MCF 10A (cell line): ENCODE data around the gene IL1F10. TPM values are rescaled to one million over a fixed set of nuclear protein-coding genes. Genes with fewer than 3 reads are reported as not detected.

Experiments
- BruUV-seq: library from RNA; stranded (reverse); fragments of 400-500 nt; replicated peaks from 2 replicates; lab custom pipeline; 2021; lab: Mats Ljungman, UMichigan
- CTCF ChIA-PET: fragments of 300-600 bp; sonication (Branson Sonifier 250); formaldehyde crosslinking; extraction: SDS; loops from one replicate; lab custom pipeline; 2021; ENCODE audit warnings: antibody characterized with exemption, inconsistent platforms; lab: Yijun Ruan, JAX
- POLR2A ChIA-PET: fragments of 300-600, 350-650 bp; sonication (Branson Sonifier 250); formaldehyde crosslinking; extraction: SDS; loops from one replicate; lab custom pipeline; 2020; ENCODE audit warnings: antibody characterized with exemption, inconsistent platforms; lab: Yijun Ruan, JAX
- DNase-seq: peaks from one replicate; pipeline ENCODE4 v3.0.0-alpha.2; 2018; ENCODE audit not compliant: unreplicated experiment
- H3K27ac Mint-ChIP-seq: one replicate; pipeline ENCODE4 v1.8.0; 2022; ENCODE audit warnings: mild to moderate bottlenecking, low read depth, mixed read lengths; ENCODE audit not compliant: unreplicated experiment
- H3K27me3 Mint-ChIP-seq: one replicate; pipeline ENCODE4 v1.8.0; 2022; ENCODE audit warnings: mixed read lengths; ENCODE audit not compliant: insufficient read depth, unreplicated experiment
- H3K36me3 Mint-ChIP-seq: one replicate; pipeline ENCODE4 v1.8.0; 2022; ENCODE audit warnings: mild to moderate bottlenecking, moderate library complexity, mixed read lengths; ENCODE audit not compliant: insufficient read depth, unreplicated experiment
- H3K4me1 Mint-ChIP-seq: one replicate; pipeline ENCODE4 v1.8.0; 2022; ENCODE audit warnings: mixed read lengths; ENCODE audit not compliant: insufficient read depth, unreplicated experiment
- H3K4me3 Mint-ChIP-seq: one replicate; pipeline ENCODE4 v1.8.0; 2022; ENCODE audit warnings: mild to moderate bottlenecking, moderate library complexity, mixed read lengths; ENCODE audit not compliant: unreplicated experiment
- H3K9me3 Mint-ChIP-seq: one replicate; pipeline ENCODE4 v1.8.0; 2022; ENCODE audit warnings: mixed read lengths; ENCODE audit not compliant: unreplicated experiment
- CTCF ChIP-seq: fragments of 200-600 bp; IDR thresholded peaks from one replicate; pipeline ENCODE4 v1.8.0; 2022; ENCODE audit warnings: antibody characterized with exemption, mild to moderate bottlenecking; ENCODE audit not compliant: unreplicated experiment
- intact Hi-C: fragments of 100-400 bp; cut with micrococcal nuclease; formaldehyde crosslinking; loops from 2 replicates; pipeline ENCODE4 v1.14.1; 2022
- total RNA-seq: library from RNA; stranded (reverse); gene quantifications from 2 replicates; pipeline ENCODE4 v1.2.3, GENCODE V29; 2022

IL1F10 gene
- total RNA-seq, 1 experiment from 2014 or later = not detected

GRCh38 chr2:113075600-113075999 lies 7.8 kb downstream of the IL1F10 start:
- no peak for TF ChIP-seq CTCF
- intact Hi-C loops = no loop called here
- Mint-ChIP-seq H3K27ac (no peak overlapping the region), H3K4me1 (peaks cover 33% of the 10 kb centered on the region), H3K4me3 (no peak overlapping the region), H3K9me3 (no peaks in the 10 kb centered on the region), H3K36me3 (no peaks in the 10 kb centered on the region), H3K27me3 (no peaks in the 10 kb centered on the region)
- BruUV-seq = no TSS peak
- no peak for DNase-seq
- POLR2A ChIA-PET = no interaction called here
- CTCF ChIA-PET = interaction anchor here (1.5 to 12.2 kb wide), 3 partner anchors 10 to 125 kb away, joined by 5 to 267 read pairs (median 198); no protein-coding TSS in a partner anchor

- Mint-ChIP-seq H3K4me1 (peaks cover 34% of the 10 kb centered on the region), H3K27ac (peak overlapping the region; percentile 88)
- CTCF ChIA-PET = interaction anchor here (0.6 to 12.2 kb wide), 9 partner anchors 9 to 336 kb away, joined by 3 to 267 read pairs (median 4); partner anchors contain the start of gene IL36RN
Observed at GRCh38 chr2:113076954-113077669, 9.3 kb downstream of the IL1F10 start.

GRCh38 chr2:113077921-113078320 lies 10.2 kb downstream of the IL1F10 start:
- H3K4me1 Mint-ChIP-seq = peaks cover 34% of the 10 kb centered on the region
- CTCF ChIA-PET = interaction anchor here (0.5 to 12.2 kb wide), 7 partner anchors 19 to 618 kb away, joined by 3 to 267 read pairs (median 6); partner anchors contain the start of gene IL36RN

More at GRCh38 chr2:113076954-113077669, 9.3 kb downstream of the IL1F10 start:
- no TSS peak for BruUV-seq
- TF ChIP-seq CTCF = no peak
- POLR2A ChIA-PET = interaction anchor here (0.7 to 3.8 kb wide), 7 partner anchors 9 to 1022 kb away, joined by 3 to 52 read pairs (median 3); partner anchors contain the start of genes IL1F10 and TMEM87B
- Mint-ChIP-seq H3K4me3 (no peak overlapping the region), H3K27me3 (no peaks in the 10 kb centered on the region), H3K36me3 (no peaks in the 10 kb centered on the region), H3K9me3 (no peaks in the 10 kb centered on the region)
- intact Hi-C loops = no loop called here
- no peak for DNase-seq

More at GRCh38 chr2:113077921-113078320, 10.2 kb downstream of the IL1F10 start:
- no TSS peak for BruUV-seq
- Mint-ChIP-seq H3K27ac (peak overlapping the region; percentile 88), H3K36me3 (no peaks in the 10 kb centered on the region), H3K4me3 (peak overlapping the region; percentile 31), H3K9me3 (no peaks in the 10 kb centered on the region), H3K27me3 (no peaks in the 10 kb centered on the region)
- POLR2A ChIA-PET = interaction anchor here (0.6 to 3.8 kb wide), 10 partner anchors 9 to 298 kb away, joined by 3 to 52 read pairs (median 4); partner anchors contain the start of gene IL1F10
- no peak for TF ChIP-seq CTCF
- intact Hi-C loops = loop anchor here (1.0 to 2.0 kb wide), 2 partner anchors 61 to 163 kb away; no protein-coding TSS in a partner anchor
- DNase-seq = peak; percentile 87
